ENCODE results near the gene TUBGCP2. TPM values are rescaled to one million over a fixed set of nuclear protein-coding genes. Genes with fewer than 3 reads are reported as not detected.

TUBGCP2 gene
- total and polyA plus RNA-seq, 3 donors from 2014 or later, result 76.0 to 101 (median 84.3) TPM

DNA sequence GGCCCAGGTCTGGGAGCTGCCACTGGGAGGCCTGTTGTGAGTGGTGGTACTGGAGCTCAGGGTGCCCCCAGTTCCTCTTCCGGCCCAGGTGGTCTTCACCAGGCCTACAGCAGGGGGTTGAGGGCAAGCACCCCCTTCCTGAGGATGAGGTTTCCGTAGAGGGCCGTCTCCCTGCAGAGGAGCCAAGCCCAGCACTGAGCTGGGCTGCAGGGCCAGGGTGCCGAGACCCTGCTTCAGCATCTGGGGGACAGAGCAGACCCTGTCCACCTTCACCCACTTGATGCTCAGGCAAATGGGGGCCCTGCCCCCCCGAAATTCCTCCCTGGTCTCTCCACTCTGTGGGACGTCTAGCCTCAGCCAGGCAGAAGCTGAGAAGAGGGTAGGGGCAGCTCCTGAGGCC is 46.6 kb upstream of the TUBGCP2 start:
- Histone ChIP-seq H3K27me3 (no peaks in the 10 kb centered on the region), H3K4me3 (no peak overlapping the region), H3K36me3 (ENCODE audit: low read depth, missing control alignments) (no peaks in the 10 kb centered on the region), H3K9me3 (no peaks in the 10 kb centered on the region), H3K4me1 (peaks cover 9% of the 10 kb centered on the region), H3K27ac (no peak overlapping the region)
- no peak for DNase-seq
- WGBS, 2 donors, result 95 to 100% methylated on average over 1 to 6 of the region's 6 CpGs
- intact Hi-C loops (cut with DNase I; ENCODE audit: low total_unique reads), result no loop called here
- TF ChIP-seq POLR2A (IDR thresholded peaks at IDR 0.05), result no peak
- TF ChIP-seq, protein P1, sequence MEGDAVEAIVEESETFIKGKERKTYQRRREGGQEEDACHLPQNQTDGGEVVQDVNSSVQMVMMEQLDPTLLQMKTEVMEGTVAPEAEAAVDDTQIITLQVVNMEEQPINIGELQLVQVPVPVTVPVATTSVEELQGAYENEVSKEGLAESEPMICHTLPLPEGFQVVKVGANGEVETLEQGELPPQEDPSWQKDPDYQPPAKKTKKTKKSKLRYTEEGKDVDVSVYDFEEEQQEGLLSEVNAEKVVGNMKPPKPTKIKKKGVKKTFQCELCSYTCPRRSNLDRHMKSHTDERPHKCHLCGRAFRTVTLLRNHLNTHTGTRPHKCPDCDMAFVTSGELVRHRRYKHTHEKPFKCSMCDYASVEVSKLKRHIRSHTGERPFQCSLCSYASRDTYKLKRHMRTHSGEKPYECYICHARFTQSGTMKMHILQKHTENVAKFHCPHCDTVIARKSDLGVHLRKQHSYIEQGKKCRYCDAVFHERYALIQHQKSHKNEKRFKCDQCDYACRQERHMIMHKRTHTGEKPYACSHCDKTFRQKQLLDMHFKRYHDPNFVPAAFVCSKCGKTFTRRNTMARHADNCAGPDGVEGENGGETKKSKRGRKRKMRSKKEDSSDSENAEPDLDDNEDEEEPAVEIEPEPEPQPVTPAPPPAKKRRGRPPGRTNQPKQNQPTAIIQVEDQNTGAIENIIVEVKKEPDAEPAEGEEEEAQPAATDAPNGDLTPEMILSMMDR (IDR thresholded peaks at IDR 0.05), result no peak

DNA sequence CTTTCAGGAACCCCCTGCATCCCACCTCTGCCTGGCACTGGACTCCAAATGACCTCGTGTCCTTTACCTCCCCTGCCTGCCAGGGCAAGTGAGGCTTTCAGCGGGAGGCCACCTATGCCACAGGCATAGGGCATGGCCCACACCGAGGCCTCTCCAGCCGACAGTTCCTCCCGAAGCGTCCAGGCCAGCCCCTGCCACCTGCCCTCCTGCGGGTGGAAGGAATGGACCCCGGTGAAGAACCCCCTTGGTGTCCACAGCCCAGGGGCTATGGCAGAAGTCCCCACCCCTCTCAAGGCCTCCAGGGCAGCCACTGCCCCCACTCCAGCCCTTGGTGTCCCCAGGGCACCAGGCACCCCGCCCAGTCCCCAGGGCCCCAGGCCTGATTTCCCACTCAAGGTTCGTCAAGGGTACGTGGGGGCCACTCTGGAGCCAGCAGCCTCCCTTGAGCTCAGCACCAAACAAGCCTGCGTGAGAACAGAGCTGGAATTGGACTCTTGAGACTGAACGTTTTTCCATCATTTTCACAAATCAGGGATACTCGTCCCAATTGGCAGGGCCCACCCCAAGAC is 46.1 kb upstream of the TUBGCP2 start:
- Histone ChIP-seq H3K36me3 (ENCODE audit: low read depth, missing control alignments) (no peaks in the 10 kb centered on the region), H3K4me3 (no peak overlapping the region), H3K27ac (no peak overlapping the region), H3K27me3 (no peaks in the 10 kb centered on the region), H3K9me3 (no peaks in the 10 kb centered on the region), H3K4me1 (peaks cover 8% of the 10 kb centered on the region)
- no peak for TF ChIP-seq POLR2A (IDR thresholded peaks at IDR 0.05)
- TF ChIP-seq, protein P1 (IDR thresholded peaks at IDR 0.05), result no peak
- intact Hi-C loops (cut with DNase I; ENCODE audit: low total_unique reads), result no loop called here
- WGBS, 2 donors, result 87 to 96% methylated on average over 8 to 14 of the region's 14 CpGs
- DNase-seq, result no peak

DNA sequence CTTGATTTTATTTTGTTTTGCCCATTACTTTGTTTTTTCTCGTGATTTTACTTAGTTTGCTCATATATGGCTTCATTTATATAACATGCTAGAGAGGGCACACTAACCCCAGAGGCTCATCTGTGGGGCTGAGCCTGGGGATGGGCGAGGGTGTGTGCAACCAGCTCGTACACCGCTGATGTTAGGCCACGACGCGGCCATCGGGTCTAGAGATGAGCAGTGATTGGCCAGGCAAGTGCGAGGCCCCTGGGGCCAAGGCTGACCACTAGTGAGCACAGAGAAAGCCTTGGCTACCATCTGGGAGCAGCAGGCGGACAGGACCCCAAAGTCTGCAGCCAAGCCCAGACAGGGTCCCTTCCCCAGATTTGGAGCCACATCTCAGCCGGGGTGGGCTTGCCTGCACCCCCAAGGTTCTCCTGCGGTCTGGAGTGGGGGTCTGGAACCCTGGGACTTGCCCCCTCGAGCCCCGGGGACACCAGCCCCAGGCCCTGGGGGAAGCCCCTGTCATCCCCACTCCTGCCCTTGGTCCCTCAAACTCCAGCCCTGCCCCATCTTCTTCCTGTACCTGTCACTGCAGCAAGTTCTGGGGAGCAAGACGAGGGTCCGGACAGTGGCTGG is 45.4 kb upstream of the TUBGCP2 start:
- H3K4me3 ChIP-seq, result no peak overlapping the region
- H3K4me1 ChIP-seq, result peaks cover 5% of the 10 kb centered on the region
- intact Hi-C loops (cut with DNase I; ENCODE audit: low total_unique reads), result no loop called here
- no peaks in the 10 kb centered on the region for H3K27me3 ChIP-seq
- no peak overlapping the region for H3K27ac ChIP-seq
- 81 to 87% methylated on average over 15 to 16 of the region's 16 CpGs for WGBS, 2 donors
- no peaks in the 10 kb centered on the region for H3K36me3 ChIP-seq (ENCODE audit: low read depth, missing control alignments)
- TF ChIP-seq, protein P1 (IDR thresholded peaks at IDR 0.05), result no peak
- TF ChIP-seq POLR2A (IDR thresholded peaks at IDR 0.05), result no peak
- no peaks in the 10 kb centered on the region for H3K9me3 ChIP-seq
- no peak for DNase-seq

DNA sequence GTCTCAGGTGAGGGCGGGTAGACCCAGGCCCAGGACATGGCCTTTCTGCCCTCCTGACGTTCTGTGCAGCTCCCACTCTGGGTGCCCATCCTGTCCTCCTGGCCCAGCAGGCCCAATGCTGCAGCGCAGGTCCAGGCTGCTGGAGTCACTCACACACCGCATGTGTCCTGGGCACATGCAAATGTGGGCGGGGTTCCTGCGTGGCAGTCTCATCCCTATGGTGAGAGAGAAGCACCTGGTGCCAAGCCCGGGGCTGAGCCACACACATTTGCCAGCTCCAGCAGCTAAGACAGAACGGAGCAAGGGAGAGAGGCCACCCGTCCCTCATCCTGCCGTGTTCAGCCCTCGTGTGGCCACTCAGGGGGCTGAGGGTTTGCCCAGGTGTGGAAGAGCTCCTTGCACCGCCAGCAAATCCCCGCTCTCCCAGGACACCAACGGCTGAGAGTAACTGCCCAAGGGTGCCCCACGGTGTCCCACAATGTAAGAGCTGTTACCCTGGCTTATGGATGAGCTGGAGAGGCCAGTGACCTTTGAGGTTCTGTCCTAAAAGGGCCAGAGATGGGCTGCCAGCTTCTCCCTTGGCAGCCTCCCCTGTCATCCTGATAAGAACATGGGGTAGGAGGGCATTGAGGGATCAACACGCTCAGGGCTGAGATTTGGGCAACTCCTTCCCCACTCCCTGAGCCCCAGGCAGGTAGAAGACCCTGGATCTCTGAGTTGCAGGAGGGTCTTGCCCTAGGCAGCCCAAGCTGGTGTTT is 44.7 kb upstream of the TUBGCP2 start:
- H3K27ac ChIP-seq, result no peak overlapping the region
- 58 to 82% methylated on average over 3 to 14 of the region's 16 CpGs for WGBS, 2 donors
- no peak for DNase-seq
- H3K4me1 ChIP-seq, result peaks cover 5% of the 10 kb centered on the region
- H3K36me3 ChIP-seq (ENCODE audit: low read depth, missing control alignments), result no peaks in the 10 kb centered on the region
- no peaks in the 10 kb centered on the region for H3K9me3 ChIP-seq
- no peak overlapping the region for H3K4me3 ChIP-seq
- intact Hi-C loops (cut with DNase I; ENCODE audit: low total_unique reads), result no loop called here
- no peak for TF ChIP-seq POLR2A (IDR thresholded peaks at IDR 0.05)
- H3K27me3 ChIP-seq, result no peaks in the 10 kb centered on the region

All from testis (tissue), 3 donors.